ENCODE data around the gene ESX1. TPM values are rescaled to one million over a fixed set of nuclear protein-coding genes. Genes with fewer than 3 reads are reported as not detected.
"Not testable (repeated sequence)": the region's sequence is repeated elsewhere in the genome, so short reads cannot be mapped to it uniquely, and the experiment has no call there.

Gene ESX1
- total and polyA plus RNA-seq, 5 experiments from 2014 or later: not detected

DNA sequence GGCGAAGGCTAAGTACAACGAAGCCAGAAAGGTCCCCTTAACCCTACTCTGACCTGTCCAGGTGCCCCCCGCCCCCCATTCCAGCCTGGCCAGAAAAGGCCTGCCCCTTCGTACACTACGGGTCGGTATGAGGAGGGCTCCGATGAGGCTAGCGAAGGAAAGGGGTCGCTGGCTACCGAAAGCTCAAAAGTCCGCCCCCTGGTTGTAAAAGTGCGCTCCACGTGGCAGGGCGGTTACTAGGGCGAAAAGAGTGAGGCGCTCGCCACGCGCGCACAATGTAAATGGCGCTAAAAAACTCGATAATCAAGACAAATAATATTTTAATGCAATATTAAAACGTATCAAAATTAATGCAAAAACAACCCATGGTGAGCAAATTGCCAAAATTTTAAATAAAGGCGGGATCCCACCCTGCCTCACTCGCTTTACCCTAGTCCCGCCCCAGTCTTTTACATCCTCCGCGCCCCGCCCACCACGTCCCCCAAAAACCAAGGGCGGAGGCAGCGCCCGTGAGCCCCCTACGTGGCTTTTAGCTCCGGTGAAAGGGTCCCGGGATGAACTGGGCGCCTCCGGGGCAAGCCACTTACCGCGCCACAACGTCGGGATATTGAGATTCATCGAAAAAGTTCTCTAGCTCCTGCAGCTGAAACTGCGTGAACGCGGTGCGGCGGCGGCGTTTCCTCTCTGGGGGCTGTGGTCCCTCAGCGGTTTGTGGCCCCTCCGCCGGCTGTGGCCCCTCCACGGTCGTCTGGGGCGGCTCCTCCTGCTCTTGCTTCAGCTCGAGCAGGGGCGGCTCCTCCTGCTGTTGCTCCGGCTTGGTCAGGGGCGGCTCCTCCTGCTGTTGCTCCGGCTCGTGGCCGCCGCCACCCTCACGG lies 929 bp downstream of the ESX1 start:
- no peak for ATAC-seq
- H3K4me3 Mint-ChIP-seq: peak overlapping the region in 9 of 10 donors; percentile 33 to 77 (median 68)
- no peak for DNase-seq
- no peaks in the 10 kb centered on the region for H3K36me3 Mint-ChIP-seq
- peaks cover 4 to 26% (median 15%) of the 10 kb centered on the region in 5 donors for H3K27me3 Mint-ChIP-seq
- peaks cover 0 to 16% (median 9%) of the 10 kb centered on the region in 4 donors for H3K4me1 Mint-ChIP-seq
- peak overlapping the region in 1 of 10 donors; percentile 49 for H3K27ac Mint-ChIP-seq
- H3K9me3 Mint-ChIP-seq: peaks cover 0 to 2% (median 0%) of the 10 kb centered on the region in 9 donors
- POLR2A ChIA-PET: no interaction called here

GRCh38 chrX:104250470-104250869 lies 4.3 kb downstream of the ESX1 start:
- Mint-ChIP-seq H3K4me1 (peaks cover 0 to 15% (median 9%) of the 10 kb centered on the region in 4 donors), H3K4me3 (no peak overlapping the region), H3K36me3 (no peaks in the 10 kb centered on the region), H3K27me3 (peaks cover 2 to 17% (median 12%) of the 10 kb centered on the region in 5 donors), H3K27ac (no peak overlapping the region), H3K9me3 (peaks cover 0 to 2% (median 0%) of the 10 kb centered on the region in 9 donors)
- ATAC-seq (no peak), DNase-seq (no peak)
- POLR2A ChIA-PET: no interaction called here

DNA sequence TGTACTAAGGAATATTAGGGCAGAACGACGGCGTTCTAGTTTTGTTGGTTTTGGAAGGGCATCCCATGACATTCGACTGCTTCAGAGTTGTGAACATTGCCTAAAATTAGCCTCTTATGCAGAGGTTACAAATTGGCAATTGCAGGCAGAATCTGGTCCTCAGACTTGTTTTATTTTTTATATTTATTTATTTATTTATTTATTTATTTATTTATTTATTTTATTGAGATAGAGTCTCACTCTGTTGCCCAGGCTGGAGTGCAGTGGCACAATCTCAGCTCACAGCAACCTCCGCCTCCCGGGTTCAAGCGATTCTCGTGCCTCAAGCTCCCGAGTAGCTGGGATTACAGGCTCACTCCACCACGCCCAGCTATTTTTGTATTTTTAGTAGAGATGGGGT lies 24.7 kb downstream of the ESX1 start:
- H3K9me3 Mint-ChIP-seq, DNase-seq, ATAC-seq, H3K36me3 Mint-ChIP-seq, H3K27me3 Mint-ChIP-seq, POLR2A ChIA-PET, H3K27ac Mint-ChIP-seq, H3K4me3 Mint-ChIP-seq, H3K4me1 Mint-ChIP-seq: not testable (repeated sequence)

GRCh38 chrX:104211187-104211586 lies 43.5 kb downstream of the ESX1 start:
- POLR2A ChIA-PET: no interaction called here
- H3K27ac Mint-ChIP-seq: no peak overlapping the region
- H3K27me3 Mint-ChIP-seq: peaks cover 2 to 11% (median 8%) of the 10 kb centered on the region in 5 donors

GRCh38 chrX:104205548-104205947 lies 49.2 kb downstream of the ESX1 start:
- peaks cover 0 to 2% (median 0%) of the 10 kb centered on the region in 4 donors for H3K4me1 Mint-ChIP-seq
- POLR2A ChIA-PET: no interaction called here
- peaks cover 0 to 7% (median 0%) of the 10 kb centered on the region in 5 donors for H3K27me3 Mint-ChIP-seq
- H3K27ac Mint-ChIP-seq: no peak overlapping the region
- H3K36me3 Mint-ChIP-seq: peaks cover 0 to 3% (median 0%) of the 10 kb centered on the region in 3 donors
- H3K4me3 Mint-ChIP-seq: no peak overlapping the region
- no peaks in the 10 kb centered on the region for H3K9me3 Mint-ChIP-seq
- DNase-seq (no peak), ATAC-seq (no peak)

More at GRCh38 chrX:104211187-104211586, 43.5 kb downstream of the ESX1 start:
- no peak for ATAC-seq
- Mint-ChIP-seq H3K36me3 (no peaks in the 10 kb centered on the region), H3K4me3 (no peak overlapping the region), H3K9me3 (no peaks in the 10 kb centered on the region), H3K4me1 (peaks cover 0 to 2% (median 0%) of the 10 kb centered on the region in 4 donors)
- DNase-seq: no peak

Other genes with a start within 250 kb of the ESX1 start
- not detected for gene H2BW1, start 241.2 kb downstream of the ESX1 start, total RNA-seq
- not detected for gene H2BW1, start 241.2 kb downstream of the ESX1 start, polyA plus RNA-seq
- gene H2BW2, start 215.0 kb downstream of the ESX1 start, total RNA-seq: not detected
- not detected for gene H2BW2, start 215.0 kb downstream of the ESX1 start, polyA plus RNA-seq
- 1 to 10 TPM; 5.3 to 5.4 TPM for gene TMSB15C, start 178.7 kb downstream of the ESX1 start, total RNA-seq
- gene TMSB15C, start 178.7 kb downstream of the ESX1 start, polyA plus RNA-seq: under 1 TPM; 0.86 to 0.99 (median 0.94) TPM
- 10 to 100 TPM; 24.2 to 26.2 TPM for gene ZCCHC18, start 142.4 kb downstream of the ESX1 start, total RNA-seq
- 1 to 10 TPM; 1.9 to 6.0 (median 3.4) TPM for gene ZCCHC18, start 142.4 kb downstream of the ESX1 start, polyA plus RNA-seq
- 10 to 100 TPM; 27.3 to 28.9 TPM for gene SLC25A53, start 97.9 kb downstream of the ESX1 start, total RNA-seq
- 10 to 100 TPM in 1 of 3 donors, 1 to 10 TPM in 2; 8.5 to 10.0 (median 9.8) TPM for gene SLC25A53, start 97.9 kb downstream of the ESX1 start, polyA plus RNA-seq
- gene FAM199X, start 88.5 kb downstream of the ESX1 start, total RNA-seq: 10 to 100 TPM; 19.9 to 21.4 TPM
- 1 to 10 TPM; 7.6 to 8.7 (median 8.4) TPM for gene FAM199X, start 88.5 kb downstream of the ESX1 start, polyA plus RNA-seq

All from naive thymus-derived CD8-positive, alpha-beta T cell (primary cell).